Upper lobe of left lung (tissue), 4 donors: ENCODE measurements around the gene ERG.

Source experiments
- CTCF ChIP-seq, 6 experiments: fragments of 450-650 bp in 4 of 6; fragments of 200-600 bp in 2 of 6; sonication (generic) in 2 of 6; IDR thresholded peaks; one replicate each; pipeline ENCODE4 v1.5.1; 2016 to 2019; ENCODE audit warnings: antibody characterized with exemption in 6 of 6
- EP300 ChIP-seq, 4 donors: sonication (generic); formaldehyde crosslinking; IDR thresholded peaks; one replicate each; pipeline ENCODE4 v1.5.1; 2017; ENCODE audit warnings: antibody characterized with exemption in 4 of 4, control low read depth in 2 of 4
- POLR2A ChIP-seq, 4 donors: fragments of 450-650 bp; IDR thresholded peaks; one replicate each; pipeline ENCODE4 v1.5.1; 2016 to 2017; ENCODE audit warnings: antibody characterized with exemption in 4 of 4, mild to moderate bottlenecking in 2 of 4
- POLR2AphosphoS5 ChIP-seq, 2 donors: sonication (generic); formaldehyde crosslinking; IDR thresholded peaks; one replicate each; pipeline ENCODE4 v1.5.1; 2017; ENCODE audit warnings: antibody characterized with exemption in 2 of 2

- TF ChIP-seq CTCF (IDR thresholded peaks at IDR 0.05), result no peak
- no peak for TF ChIP-seq POLR2A (IDR thresholded peaks at IDR 0.05)
- TF ChIP-seq EP300 (IDR thresholded peaks at IDR 0.05), result no peak
- no peak for TF ChIP-seq POLR2AphosphoS5 (IDR thresholded peaks at IDR 0.05)
These were observed 46.4 kb upstream of the ERG start for GRCh38 chr21:38544661-38545060.
